GM12892 (cell line): ENCODE data around the gene DAGLA.

Experiments
- POLR2A ChIP-seq: IDR thresholded peaks from 2 replicates; pipeline ENCODE4 v1.6.1; 2011; ENCODE audit warnings: low read depth, low read length, control low read depth
- POLR2AphosphoS5 ChIP-seq: IDR thresholded peaks from 2 replicates; pipeline ENCODE4 v1.6.1; 2011; ENCODE audit warnings: low read depth, low read length, control low read depth
- TAF1 ChIP-seq: IDR thresholded peaks from 2 replicates; pipeline ENCODE4 v1.6.1; 2011; ENCODE audit warnings: low read depth, mild to moderate bottlenecking, control low read depth, low read length, borderline replicate concordance

- no peak for TF ChIP-seq POLR2A
- no peak for TF ChIP-seq TAF1
- TF ChIP-seq POLR2AphosphoS5, result no peak
These were observed 30.8 kb downstream of the DAGLA start for GRCh38 chr11:61711037-61711436.
